ENCODE results near the gene CYYR1. TPM values are rescaled to one million over a fixed set of nuclear protein-coding genes. Genes with fewer than 3 reads are reported as not detected.

CYYR1 gene
- total RNA-seq, 1 experiment from 2014 or later = 13.6 TPM

DNA sequence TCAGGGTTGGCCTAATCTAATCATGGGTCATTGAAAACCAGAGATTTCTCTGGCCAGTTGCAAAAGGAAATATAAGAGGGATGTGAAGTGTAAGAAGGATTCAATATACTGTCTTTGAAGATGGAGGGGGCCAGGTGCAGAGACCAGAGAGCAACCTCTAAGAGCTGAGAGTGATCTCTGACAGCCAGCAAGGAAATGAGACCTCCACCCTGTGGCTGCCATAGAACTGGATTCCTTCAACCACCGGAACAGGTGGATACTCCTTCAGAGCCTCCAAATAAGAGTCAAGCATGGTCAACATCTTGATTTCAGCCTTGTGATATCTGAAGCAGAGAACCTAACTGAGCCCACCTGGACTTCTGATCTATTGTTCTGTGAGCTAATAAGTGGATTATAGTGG lies 128.4 kb downstream of the CYYR1 start:
- H3K27me3 ChIP-seq (ENCODE audit: insufficient read depth, low read length) = no peaks in the 10 kb centered on the region
- peaks cover 4% of the 10 kb centered on the region; the same call in 1 of the 2 replicates for H3K4me1 ChIP-seq (ENCODE audit: insufficient read depth, low read length)
- no peak overlapping the region for H2BK15ac ChIP-seq (ENCODE audit: low read depth, low read length)
- H3K23me2 ChIP-seq (ENCODE audit: insufficient read length, low read depth, low read length, poor library complexity, severe bottlenecking) = no peaks in the 10 kb centered on the region
- H3K79me2 ChIP-seq (ENCODE audit: insufficient read depth, low read length) = no peaks in the 10 kb centered on the region
- WGBS (ENCODE audit: extremely low coverage, insufficient read length, low lambda C conversion rate) = no CpG with 5 or more reads among the region's 1 CpG
- no peak overlapping the region for H3K4me3 Mint-ChIP-seq
- H2BK5ac ChIP-seq (ENCODE audit: insufficient read length, low read length) = no peak overlapping the region
- H3K27ac ChIP-seq (ENCODE audit: insufficient read length, low read depth, low read length) = no peak overlapping the region
- peaks cover 1% of the 10 kb centered on the region; the same call in 1 of the 2 replicates for H3K27me3 Mint-ChIP-seq (ENCODE audit: low read depth)
- no peak overlapping the region for H3K14ac ChIP-seq (ENCODE audit: insufficient read depth, low read length)
- H3K9me3 Mint-ChIP-seq = peaks cover 0 to 2% of the 10 kb centered on the region in 2 experiments; a peak in 2 of 5 replicates
- H3K4ac ChIP-seq (ENCODE audit: low read depth, low read length) = no peak overlapping the region
- no peak overlapping the region for H3K23ac ChIP-seq (ENCODE audit: insufficient read length, low read depth, low read length)
- no peak overlapping the region for H4K91ac ChIP-seq (ENCODE audit: insufficient read length, low read depth, low read length)
- H3K18ac ChIP-seq (ENCODE audit: insufficient read length, low read depth, low read length) = no peak overlapping the region
- no peaks in the 10 kb centered on the region for H3K9me3 ChIP-seq (ENCODE audit: control insufficient read depth, low read depth, low read length)
- no peak overlapping the region for H3K9ac ChIP-seq (ENCODE audit: extremely low read depth, insufficient read length, low read length)
- H3K27ac Mint-ChIP-seq = no peak overlapping the region
- H2AK5ac ChIP-seq (ENCODE audit: insufficient read length, low read length) = no peak overlapping the region
- no peaks in the 10 kb centered on the region for H4K20me1 ChIP-seq (ENCODE audit: control insufficient read depth, insufficient read depth, insufficient read length)
- H4K5ac ChIP-seq (ENCODE audit: insufficient read length, low read depth, low read length) = no peak overlapping the region
- H3T11ph ChIP-seq (ENCODE audit: low read length) = no peak overlapping the region
- H3K4me2 ChIP-seq (ENCODE audit: insufficient read depth, insufficient read length, low read length) = no peak overlapping the region
- H4K8ac ChIP-seq (replicated peaks; ENCODE audit: insufficient read length, low read depth, low read length) = no peak overlapping the region
- no peak for DNase-seq
- no peak overlapping the region for H2BK20ac ChIP-seq (ENCODE audit: low read depth, low read length, poor library complexity, severe bottlenecking)
- no peak overlapping the region for H2AFZ ChIP-seq (ENCODE audit: low read length)
- H3K56ac ChIP-seq (ENCODE audit: insufficient read length, low read depth, low read length) = no peak overlapping the region
- no peak overlapping the region for H2BK12ac ChIP-seq (ENCODE audit: insufficient read length, low read depth, low read length)
- H2BK120ac ChIP-seq (ENCODE audit: low read depth, low read length, poor library complexity, severe bottlenecking) = no peak overlapping the region
- TF ChIP-seq, protein P1, sequence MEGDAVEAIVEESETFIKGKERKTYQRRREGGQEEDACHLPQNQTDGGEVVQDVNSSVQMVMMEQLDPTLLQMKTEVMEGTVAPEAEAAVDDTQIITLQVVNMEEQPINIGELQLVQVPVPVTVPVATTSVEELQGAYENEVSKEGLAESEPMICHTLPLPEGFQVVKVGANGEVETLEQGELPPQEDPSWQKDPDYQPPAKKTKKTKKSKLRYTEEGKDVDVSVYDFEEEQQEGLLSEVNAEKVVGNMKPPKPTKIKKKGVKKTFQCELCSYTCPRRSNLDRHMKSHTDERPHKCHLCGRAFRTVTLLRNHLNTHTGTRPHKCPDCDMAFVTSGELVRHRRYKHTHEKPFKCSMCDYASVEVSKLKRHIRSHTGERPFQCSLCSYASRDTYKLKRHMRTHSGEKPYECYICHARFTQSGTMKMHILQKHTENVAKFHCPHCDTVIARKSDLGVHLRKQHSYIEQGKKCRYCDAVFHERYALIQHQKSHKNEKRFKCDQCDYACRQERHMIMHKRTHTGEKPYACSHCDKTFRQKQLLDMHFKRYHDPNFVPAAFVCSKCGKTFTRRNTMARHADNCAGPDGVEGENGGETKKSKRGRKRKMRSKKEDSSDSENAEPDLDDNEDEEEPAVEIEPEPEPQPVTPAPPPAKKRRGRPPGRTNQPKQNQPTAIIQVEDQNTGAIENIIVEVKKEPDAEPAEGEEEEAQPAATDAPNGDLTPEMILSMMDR (conservative IDR thresholded peaks at IDR 0.05) = no peak
- H3K36me3 Mint-ChIP-seq (ENCODE audit: insufficient read depth in 1 of 3, low read depth in 3 of 3) = peaks cover 0 to 6% (median 0%) of the 10 kb centered on the region in 3 experiments; a peak in 2 of 7 replicates
- no peaks in the 10 kb centered on the region for H3K79me1 ChIP-seq (ENCODE audit: insufficient read depth, low read depth, low read length, poor library complexity, severe bottlenecking)
- H3K4me1 Mint-ChIP-seq = peaks cover 0 to 4% of the 10 kb centered on the region in 2 experiments; a peak in 2 of 4 replicates
